Measurements from ENCODE around the gene FHOD3.

Gene FHOD3

GRCh38 chr18:36415171-36415570 is 117.7 kb downstream of the FHOD3 start:
- DNase-seq, result no peak

GRCh38 chr18:36415625-36416024 is 118.1 kb downstream of the FHOD3 start:
- no peak for DNase-seq

DNA sequence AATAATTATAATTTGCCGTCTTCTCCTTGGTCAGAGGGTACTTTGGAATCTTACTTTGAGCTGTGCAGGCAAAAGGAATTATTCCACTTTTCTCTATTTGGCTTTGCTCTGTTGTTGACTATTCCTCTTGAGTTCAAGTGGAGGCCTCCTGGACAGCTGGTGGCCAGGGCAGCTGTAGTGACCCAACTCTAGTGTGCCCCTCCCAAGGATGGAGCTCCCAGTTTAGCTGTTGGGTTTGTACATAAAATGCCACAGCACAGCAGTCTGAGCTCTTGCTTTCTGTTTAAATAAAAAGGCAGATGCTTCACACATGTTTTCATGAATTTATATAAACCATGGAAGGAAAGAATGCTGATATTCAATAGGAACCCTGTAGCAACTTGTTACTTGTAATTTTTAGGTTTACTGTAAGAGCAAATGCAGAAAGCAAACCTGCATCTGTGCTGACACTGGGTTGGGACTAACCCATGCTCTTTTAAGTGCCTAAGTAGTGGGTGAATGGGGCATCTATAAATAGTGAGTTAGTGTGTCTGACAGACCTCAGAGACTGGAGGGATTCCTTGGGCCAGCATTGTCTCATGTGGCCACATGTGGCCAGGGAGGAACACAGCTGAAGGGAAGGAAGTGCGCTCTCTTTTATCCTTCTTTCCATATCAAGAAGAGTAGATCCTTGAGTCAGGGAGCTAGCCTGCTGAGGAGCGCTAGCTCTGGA is 121.8 kb downstream of the FHOD3 start:
- no peak for DNase-seq

DNA sequence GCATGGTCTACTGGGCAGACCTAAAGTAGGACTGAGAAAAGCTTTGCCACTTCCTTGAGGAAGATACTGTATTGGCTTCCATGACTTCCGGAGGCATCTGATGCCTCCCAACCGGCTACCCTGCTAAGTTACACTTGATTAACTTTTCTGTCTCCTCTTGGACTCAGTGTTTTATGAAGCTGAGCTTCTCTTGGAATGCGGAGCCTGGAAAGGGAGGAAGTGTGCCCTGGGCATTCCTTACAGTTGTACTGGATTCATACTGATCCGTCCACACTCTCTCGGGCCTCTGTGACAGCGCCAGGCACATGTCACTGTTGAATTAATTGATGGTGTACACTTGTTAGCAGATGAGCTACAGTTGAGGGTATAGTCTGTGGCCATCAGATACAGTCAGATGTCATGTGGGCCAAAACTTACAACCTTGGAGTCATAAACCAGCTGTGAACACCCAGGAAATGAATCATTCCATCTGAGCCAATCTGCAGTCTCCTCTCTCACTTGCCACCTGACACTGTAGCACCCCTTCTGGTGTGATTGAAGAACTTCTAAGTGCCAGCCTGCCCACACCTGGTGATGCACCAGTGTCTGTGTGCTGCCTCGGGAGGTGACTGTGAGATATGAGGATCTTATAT is 122.5 kb downstream of the FHOD3 start:
- no peak for DNase-seq

DNA sequence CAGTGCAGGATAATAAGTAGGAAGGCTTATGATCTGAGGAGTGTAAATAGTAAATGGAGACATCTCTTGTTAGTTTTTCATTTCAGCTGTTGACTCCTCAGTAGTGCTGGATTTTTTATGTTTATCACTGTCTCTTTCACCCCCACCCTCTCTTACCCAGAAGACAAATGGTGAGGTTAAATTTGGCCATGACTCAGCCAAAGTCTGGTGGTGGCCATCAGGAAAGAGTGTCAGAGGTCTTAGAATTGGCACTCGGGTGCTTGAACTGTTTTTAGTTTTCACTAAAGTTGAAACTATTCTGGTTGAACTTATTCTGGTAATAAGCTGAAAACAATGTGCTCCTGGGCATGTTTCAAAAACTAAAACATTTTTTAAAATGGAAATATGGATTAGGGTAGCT is 123.3 kb downstream of the FHOD3 start:
- DNase-seq, result no peak

DNA sequence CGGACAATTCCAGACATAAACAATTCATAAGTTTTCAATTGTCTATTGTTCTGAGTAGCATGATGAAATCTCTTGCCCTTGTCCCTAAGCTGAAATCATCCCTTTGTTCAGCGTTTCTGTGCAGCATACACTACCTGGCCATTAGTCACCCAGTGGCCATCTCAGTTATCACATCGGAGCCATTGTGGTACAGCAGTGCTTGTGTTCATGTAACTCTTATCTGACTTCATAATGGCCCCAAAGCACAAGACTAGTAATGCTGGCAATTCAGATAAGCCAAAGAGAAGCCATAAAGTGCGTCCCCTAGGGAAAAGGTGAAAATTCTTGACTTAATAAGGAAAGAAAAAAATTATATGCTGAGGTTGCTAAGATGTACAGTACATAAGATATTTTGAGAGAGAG is 127.2 kb downstream of the FHOD3 start:
- no peak for DNase-seq

DNA sequence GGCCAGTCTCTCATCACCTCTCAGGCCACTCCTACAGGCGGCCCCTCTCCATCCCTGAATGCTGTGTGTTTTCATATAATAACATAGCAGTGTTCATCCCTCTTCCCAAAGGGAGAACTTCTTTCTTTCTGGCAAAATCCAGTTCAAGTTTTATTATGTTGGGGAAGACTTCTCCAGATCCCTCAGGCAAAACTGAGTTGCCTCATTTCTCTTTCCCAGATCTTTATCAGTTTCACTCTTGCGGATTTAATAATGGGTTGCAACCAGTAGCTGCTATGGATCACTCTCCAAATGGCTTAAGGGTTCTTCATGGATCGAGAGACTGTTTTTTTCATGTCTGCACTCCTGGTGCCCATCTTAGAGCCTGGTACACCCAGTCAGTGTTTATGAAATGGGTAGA is 129.9 kb downstream of the FHOD3 start:
- no peak for DNase-seq

- DNase-seq, result no peak
Observed at GRCh38 chr18:36427831-36428230, 130.3 kb downstream of the FHOD3 start.

DNA sequence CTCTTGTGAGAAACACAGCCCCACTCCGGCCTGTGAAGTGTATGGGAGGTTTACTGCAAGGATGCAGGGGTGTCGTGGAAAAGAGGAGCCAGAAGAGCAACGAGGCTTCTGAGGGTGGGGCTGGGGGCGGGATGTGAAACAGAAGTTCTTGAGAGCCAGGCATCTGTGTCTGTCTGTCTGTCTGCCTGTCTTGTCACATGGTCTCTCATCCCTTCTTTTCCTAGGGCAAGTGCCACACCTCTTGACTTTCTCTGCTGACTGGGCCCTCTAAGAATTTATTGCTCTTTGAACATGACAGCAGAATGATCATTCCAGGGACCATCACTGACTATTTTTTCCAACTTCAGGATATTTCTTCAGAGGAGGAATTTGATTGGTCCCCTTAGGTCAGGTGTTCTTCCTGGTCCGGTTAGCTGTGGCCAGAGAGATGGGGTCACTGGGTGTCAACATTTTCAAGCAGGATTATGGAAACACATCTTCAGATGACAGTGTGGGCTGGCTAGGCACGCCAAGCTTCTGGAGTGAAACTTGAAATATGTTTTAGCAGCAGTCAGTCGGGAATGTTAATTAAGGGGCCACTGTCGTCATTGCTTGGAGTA is 131.0 kb downstream of the FHOD3 start:
- DNase-seq, result no peak

DNA sequence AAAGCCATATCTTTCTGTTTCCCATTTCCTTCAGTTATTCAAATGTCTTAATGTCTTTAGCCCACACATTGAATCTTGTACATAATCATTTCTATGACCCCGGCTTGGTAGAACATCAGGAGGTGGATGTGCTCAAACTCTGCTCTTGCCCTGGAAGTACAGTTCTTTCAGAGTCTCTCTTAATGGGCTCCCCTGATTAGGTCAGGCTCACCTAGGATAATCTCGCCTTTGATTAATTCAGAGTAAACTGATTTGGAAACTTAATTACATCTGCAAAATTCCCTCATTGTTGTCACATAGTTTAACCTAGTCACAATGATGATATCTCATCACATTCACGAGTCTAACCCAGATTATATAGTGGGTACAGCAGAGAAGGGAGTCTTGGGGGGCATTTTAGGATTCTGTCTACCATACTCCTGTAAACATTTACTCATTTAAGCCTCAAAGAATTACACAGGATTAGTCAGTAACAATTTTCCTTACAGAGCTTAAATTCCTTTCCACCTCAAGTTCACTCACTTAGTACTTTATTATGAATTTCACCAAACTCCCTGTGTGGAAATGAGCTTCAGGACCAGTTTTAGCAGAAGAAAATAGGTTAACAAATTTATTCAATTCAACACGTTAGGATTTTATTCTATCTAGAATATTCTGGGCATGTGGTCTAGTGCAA is 135.5 kb downstream of the FHOD3 start:
- DNase-seq, result no peak

DNA sequence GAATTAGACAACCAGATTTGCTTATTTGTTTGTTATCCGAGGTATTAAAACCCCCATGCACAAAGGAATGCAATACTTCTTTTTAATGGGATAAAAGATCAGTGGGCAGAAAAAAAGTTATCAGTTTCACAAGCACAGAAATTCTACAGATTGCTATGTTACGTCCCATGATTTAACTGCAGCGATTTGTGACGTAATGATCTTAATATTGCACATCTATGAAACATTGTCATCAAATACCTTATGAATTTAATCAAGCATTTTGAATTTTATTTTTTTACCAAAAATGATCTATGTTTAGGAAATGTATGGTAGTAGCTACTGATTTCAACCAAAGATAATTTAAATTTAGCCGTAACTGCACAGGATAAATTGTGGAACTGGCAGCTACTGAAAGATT is 138.9 kb downstream of the FHOD3 start:
- no peak for DNase-seq

- DNase-seq, result no peak
Observed at GRCh38 chr18:36440614-36441013, 143.1 kb downstream of the FHOD3 start.

GRCh38 chr18:36441426-36442240 is 144.1 kb downstream of the FHOD3 start:
- no peak for DNase-seq

- no peak for DNase-seq
Observed at GRCh38 chr18:36442717-36443116, 145.2 kb downstream of the FHOD3 start.

DNA sequence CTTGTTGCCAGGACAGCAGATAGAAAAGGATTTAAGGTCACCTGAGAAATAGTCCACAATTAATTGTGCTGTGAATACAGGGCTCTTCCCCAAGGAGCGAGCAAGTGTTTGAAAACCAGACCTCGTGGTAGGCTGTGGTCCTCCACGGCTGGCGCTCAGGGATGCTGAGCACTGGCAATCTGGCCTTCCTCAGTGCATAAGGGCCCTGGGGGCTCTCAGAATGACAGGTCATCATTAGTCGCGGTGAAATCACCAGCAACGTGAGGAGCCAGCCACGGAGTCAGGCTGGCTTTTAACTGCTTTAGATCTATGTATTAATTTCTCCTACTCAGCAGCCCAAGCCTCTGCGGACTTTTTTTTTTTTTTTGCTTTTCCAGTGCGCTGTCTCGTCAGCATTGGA is 148.5 kb downstream of the FHOD3 start:
- DNase-seq, result no peak

- no peak for DNase-seq
Observed at GRCh38 chr18:36448384-36449290, 151.1 kb downstream of the FHOD3 start.

DNA sequence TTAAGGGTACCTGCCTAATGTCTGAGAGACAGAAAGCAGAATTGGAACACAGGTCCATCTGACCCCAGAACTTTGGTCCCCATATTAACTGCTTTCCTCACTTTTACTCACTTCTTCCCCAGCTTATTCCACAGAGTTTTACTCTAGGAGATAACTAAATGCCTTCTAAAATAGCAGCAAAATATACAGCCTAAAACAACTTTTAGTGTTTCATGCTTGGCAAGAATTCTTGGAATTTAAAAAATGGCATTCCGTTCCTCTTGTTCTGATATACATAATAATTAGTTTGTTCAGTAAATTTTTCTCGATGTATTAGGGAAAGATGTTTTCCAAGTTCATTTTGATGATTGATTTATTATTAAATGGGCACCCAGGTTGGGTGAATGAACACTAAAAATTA is 151.9 kb downstream of the FHOD3 start:
- DNase-seq, result no peak

GRCh38 chr18:36450264-36450663 is 152.8 kb downstream of the FHOD3 start:
- DNase-seq, result no peak

DNA sequence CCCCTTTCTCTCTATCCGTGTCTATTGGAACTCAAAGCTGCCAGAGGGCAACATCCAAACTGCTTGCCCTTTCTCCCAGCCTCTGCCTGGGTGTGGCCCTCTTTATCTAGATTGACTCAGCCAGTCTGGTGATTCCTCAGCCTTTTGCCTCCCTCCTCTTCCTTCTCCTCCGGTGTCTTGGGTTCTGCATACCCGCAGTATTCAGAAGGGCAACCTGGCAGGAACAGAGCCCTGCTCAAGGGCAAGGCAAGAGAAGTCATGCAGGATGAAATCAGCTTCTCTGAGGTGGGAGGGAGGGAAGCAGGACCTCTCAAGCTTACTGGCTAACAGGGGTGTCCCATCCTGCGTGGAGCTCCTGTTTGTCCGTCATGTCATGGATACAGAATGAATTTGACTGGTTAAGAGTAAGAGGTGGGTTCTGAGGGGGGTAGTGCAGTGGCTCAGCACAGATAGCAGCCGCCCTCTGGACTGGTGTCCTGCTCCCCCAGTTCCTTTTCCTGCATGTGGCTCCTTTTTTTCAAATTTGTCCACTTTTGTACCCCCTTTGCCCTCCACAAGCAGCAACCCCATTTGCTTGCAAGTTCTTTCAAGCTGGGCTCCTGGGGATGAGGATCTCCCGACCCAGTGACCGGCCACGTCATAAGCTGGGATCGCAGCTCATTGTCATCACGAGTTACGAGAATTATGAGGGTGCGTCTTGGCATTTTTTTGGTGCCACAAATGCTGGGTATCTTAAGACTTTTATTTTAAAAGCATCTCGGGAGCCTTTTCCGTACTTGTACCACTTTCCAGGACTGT is 154.1 kb downstream of the FHOD3 start:
- DNase-seq, result no peak

DNA sequence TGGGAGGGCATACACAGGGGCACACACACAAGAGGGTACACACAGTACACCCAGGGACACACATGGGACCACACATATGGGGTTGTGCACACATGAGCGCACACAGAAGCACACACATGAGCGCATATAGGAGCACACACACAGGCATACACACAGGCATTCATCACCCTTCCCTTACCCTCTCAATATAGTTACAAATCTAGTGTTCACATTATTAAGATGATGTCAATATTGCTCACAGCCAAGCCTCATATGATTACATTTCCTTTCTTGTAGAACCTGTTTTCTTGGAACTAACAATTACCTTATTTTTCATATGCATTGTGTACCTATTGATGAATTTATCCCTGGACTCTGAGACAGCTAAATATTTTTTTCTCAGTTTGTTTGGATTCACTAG is 156.7 kb downstream of the FHOD3 start:
- DNase-seq, result no peak

- DNase-seq, result no peak
Observed at GRCh38 chr18:36454848-36455458, 157.4 kb downstream of the FHOD3 start.
